Neural cell (in vitro differentiated cells): ENCODE measurements around the gene LIMS2. TPM values are rescaled to one million over a fixed set of nuclear protein-coding genes. Genes with fewer than 3 reads are reported as not detected.

Experiments
- H2AFZ ChIP-seq: fragments of 200-600, 300-800 bp; sonication (generic), shearing (Covaris generic); 2 replicates; pipeline ENCODE4 v1.6.0; 2014; ENCODE audit warnings: low read depth, mild to moderate bottlenecking, antibody characterized with exemption, low read length, moderate library complexity
- H3F3A ChIP-seq: fragments of 200-600 bp; shearing (Covaris generic); 2 replicates; pipeline ENCODE4 v1.6.1; 2016; ENCODE audit warnings: mild to moderate bottlenecking, moderate library complexity, mixed read lengths, antibody characterized with exemption, low read length; ENCODE audit not compliant: insufficient read depth, poor library complexity, severe bottlenecking
- H3K27ac ChIP-seq: fragments of 200-600, 300-800 bp; sonication (generic), shearing (Covaris generic); 2 replicates; pipeline ENCODE4 v1.5.1; 2014; ENCODE audit warnings: mild to moderate bottlenecking, low read length, moderate library complexity
- H3K27me3 ChIP-seq: fragments of 300-800, 200-600 bp; sonication (generic), shearing (Covaris generic); 2 replicates; pipeline ENCODE4 v1.6.0; 2014; ENCODE audit warnings: mild to moderate bottlenecking, low read depth, low read length, moderate library complexity; ENCODE audit not compliant: insufficient read depth
- H3K36me3 ChIP-seq: fragments of 300-800, 200-600 bp; sonication (generic), shearing (Covaris generic); 2 replicates; pipeline ENCODE4 v1.5.1; 2014; ENCODE audit warnings: mild to moderate bottlenecking, antibody characterized with exemption, low read length, moderate library complexity; ENCODE audit not compliant: insufficient read depth
- H3K4me2 ChIP-seq: fragments of 300-800, 200-600 bp; sonication (generic), shearing (Covaris generic); 2 replicates; pipeline ENCODE4 v1.6.0; 2014; ENCODE audit warnings: mild to moderate bottlenecking, low read length
- H3K4me3 ChIP-seq: fragments of 300-800, 200-600 bp; sonication (generic), shearing (Covaris generic); 2 replicates; pipeline ENCODE4 v1.5.1; 2014; ENCODE audit warnings: mild to moderate bottlenecking, low read length, moderate library complexity
- H3K79me2 ChIP-seq: fragments of 200-600 bp; shearing (Covaris generic); replicated peaks from 2 replicates; pipeline ENCODE4 v1.6.0; 2014; ENCODE audit warnings: mild to moderate bottlenecking, low read length, moderate library complexity; ENCODE audit not compliant: insufficient read depth
- H3K9ac ChIP-seq: fragments of 300-800, 200-600 bp; sonication (generic), shearing (Covaris generic); 2 replicates; pipeline ENCODE4 v1.6.1; 2016; ENCODE audit warnings: mild to moderate bottlenecking, low read length, mixed read lengths
- H3K9me2 ChIP-seq: fragments of 200-600 bp; shearing (Covaris generic); 2 replicates; pipeline ENCODE4 v1.6.1; 2016; ENCODE audit warnings: mild to moderate bottlenecking, low read length, mixed read lengths; ENCODE audit not compliant: insufficient read depth
- H3K9me3 ChIP-seq: fragments of 200-600, 300-800 bp; sonication (generic), shearing (Covaris generic); 2 replicates; pipeline ENCODE4 v1.6.1; 2016; ENCODE audit warnings: mild to moderate bottlenecking, mixed run types, low read length, moderate library complexity, mixed read lengths
- H4K20me1 ChIP-seq: fragments of 200-600 bp; shearing (Covaris generic); 2 replicates; pipeline ENCODE4 v1.6.1; 2016; ENCODE audit warnings: mild to moderate bottlenecking, mixed run types; ENCODE audit not compliant: insufficient read depth
- MXI1 ChIP-seq: fragments of 450-650 bp; conservative IDR thresholded peaks from 2 replicates; pipeline ENCODE4 v1.6.1; 2014; ENCODE audit warnings: antibody characterized with exemption, mild to moderate bottlenecking; ENCODE audit not compliant: poor library complexity, severe bottlenecking
- POLR2AphosphoS5 ChIP-seq: IDR thresholded peaks from 2 replicates; pipeline ENCODE4 v1.6.1; 2012
- RAD21 ChIP-seq: fragments of 450-650 bp; conservative IDR thresholded peaks from 2 replicates; pipeline ENCODE4 v1.6.1; 2014; ENCODE audit warnings: antibody characterized with exemption, mild to moderate bottlenecking, moderate library complexity
- SMC3 ChIP-seq: fragments of 450-650 bp; conservative IDR thresholded peaks from 2 replicates; pipeline ENCODE4 v1.6.1; 2014; ENCODE audit warnings: antibody characterized with exemption, mild to moderate bottlenecking, moderate library complexity; ENCODE audit not compliant: poor library complexity
- TAF1 ChIP-seq: IDR thresholded peaks from 2 replicates; pipeline ENCODE4 v1.6.1; 2012; ENCODE audit warnings: low read depth
- polyA plus RNA-seq: library from polyadenylated mRNA; depleted of rRNA; stranded (reverse); fragments of >200 nt; gene quantifications from 2 replicates; pipeline ENCODE4 v1.2.3, GENCODE V29; 2014
- TF ChIP-seq, protein P1 (sequence below): IDR thresholded peaks from 2 replicates; pipeline ENCODE4 v1.6.1; 2012; ENCODE audit warnings: borderline replicate concordance

LIMS2 gene
- polyA plus RNA-seq, 1 donor from 2014 or later = not detected

DNA sequence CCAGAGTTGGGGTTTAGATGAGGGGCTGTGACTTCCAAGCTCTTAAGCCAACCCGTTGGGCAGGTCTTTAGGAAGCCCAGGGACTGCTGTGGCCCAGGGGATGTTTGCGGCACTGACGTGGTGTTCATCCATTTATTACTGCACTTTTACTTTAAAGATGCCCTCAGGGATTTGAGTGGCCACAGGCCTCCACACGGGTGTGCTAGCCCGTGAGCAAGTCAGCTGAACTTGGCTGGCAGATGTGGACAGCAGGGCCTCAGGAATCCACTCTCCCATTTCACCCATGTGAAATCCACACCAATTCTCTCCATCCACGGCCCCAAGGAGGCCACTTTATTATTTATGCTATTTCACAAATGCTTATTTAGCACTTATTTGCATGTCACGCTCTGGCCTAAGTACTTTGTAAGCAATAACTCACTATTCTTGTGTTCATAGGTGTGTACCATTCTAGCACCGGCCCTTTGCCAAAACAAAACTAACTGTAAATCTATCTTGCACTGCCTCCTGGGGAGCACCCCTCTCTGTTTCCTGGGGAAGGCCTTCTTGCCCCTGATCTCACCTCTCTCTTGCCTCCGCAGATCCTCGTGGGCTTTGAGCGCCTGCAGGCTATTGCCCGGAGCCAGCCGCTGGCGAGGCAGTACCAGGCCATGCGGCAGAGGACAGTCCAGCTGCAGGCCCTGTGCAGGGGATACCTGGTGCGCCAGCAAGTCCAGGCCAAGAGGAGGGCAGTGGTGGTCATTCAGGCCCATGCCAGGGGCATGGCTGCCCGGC is 68.5 kb downstream of the LIMS2 start:
- H3K36me3 ChIP-seq = no peaks in the 10 kb centered on the region
- peaks cover 4% of the 10 kb centered on the region for H3K9me3 ChIP-seq
- no peaks in the 10 kb centered on the region for H3K27me3 ChIP-seq
- H4K20me1 ChIP-seq = no peaks in the 10 kb centered on the region
- H3K9ac ChIP-seq = no peak overlapping the region
- H3K27ac ChIP-seq = no peak overlapping the region
- no peaks in the 10 kb centered on the region for H3F3A ChIP-seq
- no peak overlapping the region for H3K4me3 ChIP-seq
- no peaks in the 10 kb centered on the region for H3K79me2 ChIP-seq
- no peak overlapping the region for H3K4me2 ChIP-seq
- TF ChIP-seq TAF1 (no peak), RAD21 (no peak)
- TF ChIP-seq, protein P1, sequence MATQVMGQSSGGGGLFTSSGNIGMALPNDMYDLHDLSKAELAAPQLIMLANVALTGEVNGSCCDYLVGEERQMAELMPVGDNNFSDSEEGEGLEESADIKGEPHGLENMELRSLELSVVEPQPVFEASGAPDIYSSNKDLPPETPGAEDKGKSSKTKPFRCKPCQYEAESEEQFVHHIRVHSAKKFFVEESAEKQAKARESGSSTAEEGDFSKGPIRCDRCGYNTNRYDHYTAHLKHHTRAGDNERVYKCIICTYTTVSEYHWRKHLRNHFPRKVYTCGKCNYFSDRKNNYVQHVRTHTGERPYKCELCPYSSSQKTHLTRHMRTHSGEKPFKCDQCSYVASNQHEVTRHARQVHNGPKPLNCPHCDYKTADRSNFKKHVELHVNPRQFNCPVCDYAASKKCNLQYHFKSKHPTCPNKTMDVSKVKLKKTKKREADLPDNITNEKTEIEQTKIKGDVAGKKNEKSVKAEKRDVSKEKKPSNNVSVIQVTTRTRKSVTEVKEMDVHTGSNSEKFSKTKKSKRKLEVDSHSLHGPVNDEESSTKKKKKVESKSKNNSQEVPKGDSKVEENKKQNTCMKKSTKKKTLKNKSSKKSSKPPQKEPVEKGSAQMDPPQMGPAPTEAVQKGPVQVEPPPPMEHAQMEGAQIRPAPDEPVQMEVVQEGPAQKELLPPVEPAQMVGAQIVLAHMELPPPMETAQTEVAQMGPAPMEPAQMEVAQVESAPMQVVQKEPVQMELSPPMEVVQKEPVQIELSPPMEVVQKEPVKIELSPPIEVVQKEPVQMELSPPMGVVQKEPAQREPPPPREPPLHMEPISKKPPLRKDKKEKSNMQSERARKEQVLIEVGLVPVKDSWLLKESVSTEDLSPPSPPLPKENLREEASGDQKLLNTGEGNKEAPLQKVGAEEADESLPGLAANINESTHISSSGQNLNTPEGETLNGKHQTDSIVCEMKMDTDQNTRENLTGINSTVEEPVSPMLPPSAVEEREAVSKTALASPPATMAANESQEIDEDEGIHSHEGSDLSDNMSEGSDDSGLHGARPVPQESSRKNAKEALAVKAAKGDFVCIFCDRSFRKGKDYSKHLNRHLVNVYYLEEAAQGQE = no peak
- no peak overlapping the region for H2AFZ ChIP-seq
- no peaks in the 10 kb centered on the region for H3K9me2 ChIP-seq

DNA sequence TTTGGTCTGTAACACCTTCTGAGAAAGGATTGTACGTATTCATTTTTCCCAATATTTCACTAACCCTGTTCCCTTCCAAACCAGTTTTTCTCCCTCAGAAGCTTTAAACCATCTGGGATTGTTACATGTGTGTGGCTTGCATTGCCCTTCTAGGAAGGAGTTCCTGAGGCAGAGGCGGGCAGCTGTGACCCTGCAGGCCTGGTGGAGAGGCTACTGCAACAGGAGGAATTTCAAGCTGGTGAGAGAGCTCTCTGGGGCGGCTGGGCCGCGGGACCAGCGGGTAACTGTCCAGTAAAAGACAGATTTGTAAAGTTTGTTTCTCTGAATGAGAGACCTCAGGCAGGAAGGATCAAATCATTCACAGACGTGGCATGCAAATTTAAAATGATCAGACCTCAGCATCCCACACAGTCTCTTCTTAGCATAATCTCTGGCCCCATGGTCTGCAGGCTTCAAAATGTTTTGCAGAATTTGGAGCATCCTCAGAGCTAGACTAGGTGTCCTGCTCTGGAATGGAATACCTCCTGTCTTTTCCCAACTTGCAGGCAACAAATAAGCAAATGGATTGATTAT is 69.6 kb downstream of the LIMS2 start:
- no peak overlapping the region for H3K4me3 ChIP-seq
- no peaks in the 10 kb centered on the region for H3K79me2 ChIP-seq
- H3K27me3 ChIP-seq = no peaks in the 10 kb centered on the region
- no peak overlapping the region for H3K9ac ChIP-seq
- H3F3A ChIP-seq = no peaks in the 10 kb centered on the region
- H3K27ac ChIP-seq = no peak overlapping the region
- peaks cover 4% of the 10 kb centered on the region for H3K9me3 ChIP-seq
- TF ChIP-seq MXI1 (no peak), POLR2AphosphoS5 (no peak), SMC3 (no peak), TAF1 (no peak)
- TF ChIP-seq, protein P1 = no peak
- H3K36me3 ChIP-seq = no peaks in the 10 kb centered on the region
- H3K4me2 ChIP-seq = no peak overlapping the region
- H3K9me2 ChIP-seq = no peaks in the 10 kb centered on the region
- H2AFZ ChIP-seq = no peak overlapping the region
- no peaks in the 10 kb centered on the region for H4K20me1 ChIP-seq
